Transverse colon (tissue), 3 donors: ENCODE measurements around the gene RABGAP1L.

ENCODE experiments used
- EP300 ChIP-seq: sonication (generic); formaldehyde crosslinking; IDR thresholded peaks from one replicate; pipeline ENCODE4 v1.6.1; 2017; ENCODE audit warnings: antibody characterized with exemption, low read depth
- TF ChIP-seq, protein P1 (sequence below), 5 experiments: fragments of 200-600 bp in 3 of 5; fragments of 450-650 bp in 2 of 5; sonication (generic) in 3 of 5; IDR thresholded peaks; 1 replicate in 2 of 5; 2 replicates in 3 of 5; pipeline ENCODE4 v1.5.1; 2016 to 2017; ENCODE audit warnings: antibody characterized with exemption in 5 of 5, inconsistent platforms in 3 of 5, mild to moderate bottlenecking in 2 of 5, moderate library complexity in 1 of 5

DNA sequence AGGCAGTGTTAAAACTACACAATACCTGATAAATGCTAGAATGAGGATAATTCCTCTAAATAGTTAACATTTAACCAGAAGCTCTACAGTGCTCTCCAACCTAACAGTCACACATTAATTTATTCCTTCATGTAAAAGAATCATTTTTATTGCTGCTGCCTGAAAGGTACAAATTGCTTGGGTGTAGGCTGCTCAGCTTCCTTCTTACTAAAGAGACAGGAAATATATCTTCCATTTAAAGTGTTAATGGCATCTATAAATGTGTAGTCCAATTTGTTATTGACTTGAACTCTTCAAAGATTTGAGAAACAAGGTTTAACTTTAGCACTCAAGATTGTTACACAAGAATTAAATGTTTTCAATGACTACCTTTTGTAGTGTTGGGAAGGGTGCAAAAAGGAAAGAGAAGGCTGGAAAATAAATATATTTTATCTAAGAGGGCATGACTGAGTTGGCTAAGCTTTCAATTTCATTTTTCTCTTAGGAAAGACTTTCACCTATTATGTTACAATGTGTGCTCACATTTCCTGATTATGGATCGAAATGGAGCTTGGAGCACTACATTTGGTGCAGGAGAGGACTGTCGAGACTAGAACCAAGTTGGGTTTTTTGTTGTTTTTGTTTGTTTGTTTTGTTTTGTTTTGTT lies 734.9 kb downstream of the RABGAP1L start:
- TF ChIP-seq, protein P1, sequence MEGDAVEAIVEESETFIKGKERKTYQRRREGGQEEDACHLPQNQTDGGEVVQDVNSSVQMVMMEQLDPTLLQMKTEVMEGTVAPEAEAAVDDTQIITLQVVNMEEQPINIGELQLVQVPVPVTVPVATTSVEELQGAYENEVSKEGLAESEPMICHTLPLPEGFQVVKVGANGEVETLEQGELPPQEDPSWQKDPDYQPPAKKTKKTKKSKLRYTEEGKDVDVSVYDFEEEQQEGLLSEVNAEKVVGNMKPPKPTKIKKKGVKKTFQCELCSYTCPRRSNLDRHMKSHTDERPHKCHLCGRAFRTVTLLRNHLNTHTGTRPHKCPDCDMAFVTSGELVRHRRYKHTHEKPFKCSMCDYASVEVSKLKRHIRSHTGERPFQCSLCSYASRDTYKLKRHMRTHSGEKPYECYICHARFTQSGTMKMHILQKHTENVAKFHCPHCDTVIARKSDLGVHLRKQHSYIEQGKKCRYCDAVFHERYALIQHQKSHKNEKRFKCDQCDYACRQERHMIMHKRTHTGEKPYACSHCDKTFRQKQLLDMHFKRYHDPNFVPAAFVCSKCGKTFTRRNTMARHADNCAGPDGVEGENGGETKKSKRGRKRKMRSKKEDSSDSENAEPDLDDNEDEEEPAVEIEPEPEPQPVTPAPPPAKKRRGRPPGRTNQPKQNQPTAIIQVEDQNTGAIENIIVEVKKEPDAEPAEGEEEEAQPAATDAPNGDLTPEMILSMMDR (IDR thresholded peaks at IDR 0.05), result no peak
- no peak for TF ChIP-seq EP300
